GM19468 (cell line): ENCODE measurements around the gene TBCE.
A peak's percentile ranks its signal among the peaks of the same experiment; 100 is the strongest.

Experiments
- ATAC-seq: cut with Tn5 transposase; IDR thresholded peaks from one replicate; pipeline ENCODE4 v1.9.1; 2021; ENCODE audit warnings: mild to moderate bottlenecking, moderate library complexity, moderate number of reproducible peaks; ENCODE audit not compliant: unreplicated experiment; ENCODE audit errors: extremely low read depth

The TBCE gene

DNA sequence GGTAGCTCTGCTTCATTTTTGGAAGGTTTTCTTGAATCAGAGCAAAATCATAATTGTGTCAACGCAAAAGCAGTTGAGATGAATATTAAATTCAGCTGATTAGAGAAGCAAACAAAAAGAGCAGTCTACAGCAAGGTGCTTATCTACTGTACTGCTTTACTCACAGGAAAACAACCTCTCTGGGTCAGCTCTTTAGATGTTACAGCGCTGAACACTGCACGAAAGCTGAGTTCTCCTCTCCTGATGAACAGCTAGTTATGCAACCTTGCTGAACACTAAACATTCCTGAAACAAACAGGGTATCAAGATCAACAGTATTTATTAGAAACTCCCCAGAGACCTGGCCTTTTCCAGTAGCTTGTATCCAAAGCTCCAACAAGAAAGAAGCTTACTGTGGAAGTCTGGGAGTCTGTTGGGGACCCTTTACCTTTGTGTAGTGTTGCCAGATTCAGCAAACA lies 41.3 kb downstream of the TBCE start:
- no peak for ATAC-seq

GRCh38 chr1:235409042-235409820 lies 42.0 kb downstream of the TBCE start:
- ATAC-seq, result no peak

DNA sequence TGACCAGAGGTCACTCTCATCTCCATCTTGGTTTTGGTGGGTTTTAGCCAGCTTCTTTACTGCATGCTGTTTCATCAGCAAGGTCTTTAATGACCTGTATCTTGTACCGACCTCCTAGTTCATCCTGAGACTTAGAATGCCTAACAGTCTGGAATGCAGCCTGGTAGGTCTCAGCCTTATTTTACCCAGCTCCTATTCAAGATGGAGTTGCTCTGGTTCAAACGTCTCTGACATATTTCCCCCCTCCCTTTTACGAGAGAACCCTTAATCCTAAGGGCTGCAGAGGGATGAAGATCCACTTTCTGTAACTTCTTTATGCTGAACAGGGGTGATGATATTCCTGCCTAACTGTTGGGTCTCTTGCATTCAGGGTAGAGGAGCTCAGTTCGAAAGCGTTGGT lies 43.2 kb downstream of the TBCE start:
- no peak for ATAC-seq

DNA sequence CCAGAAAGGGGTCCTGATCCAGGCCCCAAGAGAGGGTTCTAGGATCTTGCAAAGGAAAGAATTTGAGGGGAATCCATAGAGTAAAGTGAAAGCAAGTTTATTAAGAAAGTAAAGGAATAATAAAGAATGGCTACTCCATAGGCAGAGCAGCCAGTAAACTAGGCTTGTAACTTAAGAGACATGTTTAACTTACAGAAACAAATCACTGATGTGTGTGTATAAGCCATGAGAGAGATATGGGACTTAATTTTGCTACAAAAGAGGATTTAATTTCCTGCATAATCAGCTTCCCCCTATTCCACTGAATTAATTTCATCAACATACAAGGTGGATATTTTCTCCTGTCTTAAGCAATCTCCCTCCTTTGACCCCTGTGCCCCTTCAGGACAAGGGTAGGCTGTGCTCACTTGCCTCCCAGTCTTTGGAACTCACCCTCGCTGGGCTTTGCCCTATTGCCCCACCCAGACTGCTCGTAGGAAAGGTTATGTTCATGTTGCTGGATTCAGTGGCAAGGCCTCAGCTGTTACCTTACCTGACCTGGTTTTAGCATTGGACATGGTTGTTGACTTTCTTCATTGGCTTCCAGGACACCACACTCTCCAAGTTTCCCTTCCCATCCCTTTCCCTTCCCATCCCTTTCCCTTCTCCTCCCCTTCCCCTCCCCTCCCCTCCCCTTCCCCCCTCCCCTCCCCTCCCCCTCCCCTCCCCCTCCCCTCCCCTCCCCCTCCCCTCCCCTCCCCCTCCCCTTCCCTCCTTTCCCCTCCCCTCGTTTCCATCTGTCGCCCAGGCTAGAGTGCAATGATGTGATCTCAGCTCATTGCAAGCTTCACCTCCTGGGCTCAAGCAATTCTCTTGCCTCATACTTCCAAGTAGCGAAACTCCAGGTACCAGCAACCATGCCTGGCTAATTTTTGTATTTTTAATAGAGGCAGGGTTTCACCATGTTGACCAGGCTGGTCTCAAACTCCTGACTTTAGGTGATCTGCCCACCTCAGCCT lies 44.6 kb downstream of the TBCE start:
- no peak for ATAC-seq

GRCh38 chr1:235415008-235415904 lies 48.0 kb downstream of the TBCE start:
- ATAC-seq, result peak; percentile 64

DNA sequence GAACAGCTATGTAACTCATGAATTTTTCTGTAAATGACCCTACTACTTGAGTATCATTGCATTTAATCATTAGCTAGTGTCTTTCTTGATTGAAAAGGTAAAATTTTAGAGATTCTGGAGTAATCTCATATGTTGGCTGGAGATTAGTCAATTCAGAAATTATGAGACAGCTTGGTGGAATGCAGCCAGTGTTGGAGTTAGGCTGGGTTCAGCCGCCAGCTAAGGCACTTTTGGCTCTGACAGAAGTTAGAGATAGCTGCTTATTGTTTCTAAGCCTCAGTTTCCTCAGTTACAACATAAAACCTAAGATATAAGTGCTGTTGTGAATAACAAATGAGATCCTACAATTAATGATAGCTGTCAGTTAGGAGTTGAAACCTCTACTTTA lies 49.4 kb downstream of the TBCE start:
- no peak for ATAC-seq

DNA sequence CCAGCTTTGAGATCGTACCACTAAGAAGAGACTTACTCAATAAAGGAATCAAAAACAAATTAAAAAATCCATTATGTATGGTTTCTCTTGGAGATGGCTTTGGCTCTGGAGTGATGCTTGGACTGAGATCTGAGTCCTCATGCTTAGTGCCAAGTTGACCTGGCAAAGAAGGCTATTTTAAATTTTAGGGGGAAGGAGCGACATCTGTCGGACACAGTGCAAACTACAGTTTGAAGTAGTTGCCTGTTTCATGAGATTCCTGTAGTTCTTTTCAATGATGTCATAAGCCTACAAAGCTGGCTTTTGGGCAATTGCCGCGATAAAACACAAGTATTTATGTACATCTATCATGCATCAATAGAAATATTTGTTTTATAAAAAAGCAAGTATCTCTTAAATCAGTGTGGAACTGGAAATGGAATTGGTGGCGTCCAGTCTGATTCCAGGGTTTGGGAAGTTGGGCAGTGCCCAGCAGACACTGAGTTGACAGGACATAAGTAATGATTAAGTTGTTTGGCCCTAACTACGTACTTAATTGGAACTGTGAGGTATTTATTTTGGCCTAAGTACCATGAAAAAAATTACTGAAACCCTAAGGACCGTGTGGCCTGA lies 50.0 kb downstream of the TBCE start:
- ATAC-seq, result no peak

GRCh38 chr1:235421751-235422150 lies 54.5 kb downstream of the TBCE start:
- no peak for ATAC-seq

DNA sequence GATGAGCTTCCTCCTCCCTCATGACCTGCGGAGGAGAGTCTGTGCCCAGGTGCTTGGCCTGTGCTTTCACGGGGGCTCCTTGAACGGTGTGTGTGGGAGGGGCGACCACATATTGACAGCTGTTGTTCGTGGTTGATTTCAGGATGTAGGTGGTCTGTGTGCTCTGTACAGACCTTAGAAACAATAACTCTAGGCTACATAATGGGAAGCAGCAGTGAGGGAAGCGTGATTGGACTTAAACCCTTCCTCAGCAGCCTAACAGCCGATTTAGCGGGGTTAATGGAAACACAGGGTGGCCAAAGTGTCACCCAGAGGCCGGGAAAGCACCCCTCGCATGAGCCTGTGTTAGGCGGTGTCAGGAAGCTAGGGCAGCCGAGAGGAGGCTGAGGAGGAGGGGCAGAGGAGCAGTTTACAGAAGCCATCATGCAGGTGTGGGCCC lies 56.0 kb downstream of the TBCE start:
- ATAC-seq, result no peak

- no peak for ATAC-seq
Observed at GRCh38 chr1:235424092-235424491, 56.9 kb downstream of the TBCE start.

- no peak for ATAC-seq
Observed at GRCh38 chr1:235425357-235425756, 58.1 kb downstream of the TBCE start.

DNA sequence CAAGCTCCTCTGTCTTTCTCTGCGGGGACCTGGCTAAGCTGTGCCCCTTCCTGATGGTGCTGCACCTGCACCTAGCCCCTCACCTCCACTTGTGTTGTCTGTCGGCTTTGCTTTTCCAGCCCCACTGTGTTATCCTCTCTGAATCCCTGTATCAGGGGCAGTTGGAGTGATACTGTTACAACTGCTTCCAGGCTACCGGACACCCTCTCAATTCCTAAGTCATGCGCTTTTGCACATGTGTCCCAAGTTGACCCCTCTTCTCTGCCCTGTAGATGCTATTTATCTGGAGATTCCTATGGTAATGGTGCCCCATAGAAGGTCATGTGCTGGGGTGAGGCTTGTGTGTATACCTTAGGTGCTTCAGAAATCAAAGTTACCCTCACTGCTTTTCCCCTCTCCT lies 58.9 kb downstream of the TBCE start:
- ATAC-seq, result no peak

DNA sequence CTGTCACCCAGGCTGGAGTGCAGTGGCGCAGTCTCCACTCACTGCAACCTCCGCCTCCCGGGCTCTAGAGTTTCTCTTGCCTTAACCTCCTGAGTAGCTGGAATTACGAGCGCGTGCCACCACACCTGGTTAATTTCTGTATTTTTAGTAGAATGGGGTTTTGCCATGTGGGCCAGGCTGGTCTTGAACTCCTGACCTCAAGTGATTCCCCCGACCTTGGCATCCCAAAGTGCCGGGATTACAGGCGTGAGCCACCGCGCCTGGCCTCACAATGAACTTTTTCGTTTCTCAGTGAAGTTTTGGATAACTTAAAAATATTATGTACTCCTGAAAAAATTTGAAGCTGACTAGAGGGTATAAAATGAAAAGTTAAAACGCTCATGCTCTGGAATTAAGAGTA lies 59.5 kb downstream of the TBCE start:
- ATAC-seq, result no peak

- no peak for ATAC-seq
Observed at GRCh38 chr1:235427447-235427846, 60.2 kb downstream of the TBCE start.

GRCh38 chr1:235429143-235429542 lies 61.9 kb downstream of the TBCE start:
- no peak for ATAC-seq

DNA sequence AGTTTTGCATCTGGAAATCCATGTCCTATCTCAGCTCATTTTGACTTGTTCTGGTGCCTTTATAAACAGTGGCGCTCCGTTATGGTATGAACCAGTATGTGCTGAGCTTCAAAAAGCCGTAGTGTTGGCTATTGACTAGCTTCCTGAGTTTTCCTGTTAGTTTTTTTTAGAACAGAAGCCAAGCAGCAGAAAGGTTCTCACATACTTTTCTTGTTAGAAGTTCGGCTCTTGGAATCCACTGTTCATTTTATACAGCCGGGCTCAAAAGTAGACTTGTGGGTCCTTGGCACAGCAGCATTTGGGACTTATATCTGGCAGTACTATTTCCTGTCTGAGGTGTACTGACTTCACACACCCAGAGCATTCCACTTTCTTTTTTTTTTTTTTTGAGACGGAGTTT lies 63.8 kb downstream of the TBCE start:
- ATAC-seq, result no peak

GRCh38 chr1:235434001-235434400 lies 66.8 kb downstream of the TBCE start:
- no peak for ATAC-seq

DNA sequence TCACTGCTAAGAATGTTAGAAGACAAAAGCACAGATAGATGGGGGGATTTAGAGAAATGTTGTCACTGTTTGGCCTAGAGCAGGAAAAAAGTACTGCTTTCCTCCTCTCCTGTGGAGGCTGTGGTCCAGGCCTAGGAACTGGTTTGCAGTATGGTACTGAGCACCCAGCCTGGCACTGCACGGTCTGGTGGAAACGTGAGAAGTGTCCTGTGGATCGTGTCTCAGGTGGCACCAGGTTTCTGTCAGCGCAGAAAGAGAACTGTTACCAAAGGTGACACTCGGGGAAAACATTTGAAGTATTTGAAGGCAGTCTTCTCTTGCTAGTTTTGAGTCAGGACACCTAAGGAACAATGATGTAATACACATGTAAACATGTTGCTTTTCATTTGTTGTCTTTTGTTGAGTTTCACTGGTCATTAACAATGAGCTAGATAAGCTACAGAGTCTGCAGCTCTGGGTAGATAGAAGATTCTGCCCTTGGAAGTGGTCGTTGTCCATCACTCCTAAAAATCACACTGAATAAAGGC lies 74.0 kb downstream of the TBCE start:
- no peak for ATAC-seq

DNA sequence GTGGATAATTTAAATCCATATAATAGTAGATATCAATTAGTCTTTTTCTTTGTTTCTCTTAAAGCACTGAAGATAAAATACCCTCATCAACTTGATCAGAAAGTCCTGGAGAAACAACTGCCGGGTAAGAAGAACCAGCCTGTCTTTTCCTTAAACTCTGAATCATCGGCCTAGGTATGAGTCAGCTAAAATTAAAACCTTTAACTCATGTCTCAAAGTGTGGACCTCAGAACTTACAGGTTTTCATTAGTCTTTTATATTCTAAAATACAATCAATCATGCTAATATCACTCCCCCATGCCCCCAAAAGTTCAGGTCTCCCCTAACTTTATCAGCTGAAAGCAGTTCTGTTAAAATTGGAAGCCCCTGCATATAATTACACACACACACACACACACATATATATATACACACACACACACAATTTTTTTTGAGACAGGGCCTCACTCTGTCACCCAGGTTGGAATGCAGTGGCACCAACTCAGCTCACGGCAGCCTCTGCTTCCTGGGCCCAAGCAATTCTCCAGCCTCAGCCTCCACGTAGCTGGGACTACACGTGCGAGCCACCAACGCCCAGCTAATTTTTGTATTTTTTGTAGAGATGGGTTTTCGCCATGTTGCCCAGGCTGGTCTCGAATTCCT lies 75.7 kb downstream of the TBCE start:
- ATAC-seq, result no peak
